Muscle of leg (tissue), 11 donors: ENCODE measurements around the gene RNF151. TPM values are rescaled to one million over a fixed set of nuclear protein-coding genes. Genes with fewer than 3 reads are reported as not detected.
"Not testable (repeated sequence)": the region's sequence is repeated elsewhere in the genome, so short reads cannot be mapped to it uniquely, and the experiment has no call there.

Source experiments
- DNase-seq: peaks from one replicate; pipeline ENCODE4 v3.0.0; 2013
- H3K27ac ChIP-seq: one replicate; pipeline ENCODE4 v1.5.1; 2013; ENCODE audit warnings: mild to moderate bottlenecking, low read length, control low read depth
- H3K27me3 ChIP-seq: one replicate; pipeline ENCODE4 v1.6.1; 2013; ENCODE audit warnings: low read length; ENCODE audit not compliant: control insufficient read depth, insufficient read depth
- H3K36me3 ChIP-seq: one replicate; pipeline ENCODE4 v1.6.1; 2013; ENCODE audit warnings: low read length; ENCODE audit not compliant: control insufficient read depth, insufficient read depth
- H3K4me1 ChIP-seq: one replicate; pipeline ENCODE4 v1.6.1; 2013; ENCODE audit warnings: low read length; ENCODE audit not compliant: control insufficient read depth, insufficient read depth
- H3K4me3 ChIP-seq: one replicate; pipeline ENCODE4 v1.5.1; 2013; ENCODE audit warnings: low read length, control low read depth
- H3K9me3 ChIP-seq: replicated peaks from 2 replicates; pipeline ENCODE4 v1.6.1; 2013; ENCODE audit warnings: low read depth, low read length; ENCODE audit not compliant: control insufficient read depth
- WGBS: methylation state at CpG from one replicate; pipeline ENCODE4 v1.1.5; 2013; ENCODE audit warnings: missing lambda C conversion rate; ENCODE audit not compliant: insufficient coverage; 5-methylcytosine and 5-hydroxymethylcytosine counted together
- polyA plus RNA-seq, 8 donors: library from polyadenylated mRNA; unstranded; fragments of 120-200 nt; gene quantifications; one replicate each; pipeline versions ENCODE4 v1.2.1 to v1.2.3, GENCODE V29; 2013; ENCODE audit warnings: inconsistent platforms in 1 of 8, low replicate concordance in 1 of 8; ENCODE audit not compliant: insufficient read length in 8 of 8, insufficient read depth in 1 of 8
- total RNA-seq: library from RNA; stranded (reverse); fragments of 120-200 nt; gene quantifications from one replicate; pipeline ENCODE4 v1.2.4, GENCODE V29; 2013

The RNF151 gene
- total and polyA plus RNA-seq, 9 donors, result not detected

GRCh38 chr16:1938316-1938715, 28.3 kb upstream of the RNF151 start:
- DNase-seq, result no peak
- Histone ChIP-seq H3K4me3 (no peak overlapping the region), H3K27me3 (peaks cover 3% of the 10 kb centered on the region), H3K9me3 (no peaks in the 10 kb centered on the region), H3K36me3 (peaks cover 37% of the 10 kb centered on the region), H3K4me1 (peaks cover 28% of the 10 kb centered on the region), H3K27ac (no peak overlapping the region)
- WGBS, result 91% methylated on average over 9 of the region's 10 CpGs

GRCh38 chr16:1938910-1939309, 27.7 kb upstream of the RNF151 start:
- H3K27me3 ChIP-seq, result no peaks in the 10 kb centered on the region
- no peaks in the 10 kb centered on the region for H3K9me3 ChIP-seq
- peaks cover 30% of the 10 kb centered on the region for H3K4me1 ChIP-seq
- DNase-seq, result no peak
- H3K27ac ChIP-seq, result no peak overlapping the region
- 93% methylated on average over 17 of the region's 17 CpGs for WGBS
- peaks cover 37% of the 10 kb centered on the region for H3K36me3 ChIP-seq
- H3K4me3 ChIP-seq, result no peak overlapping the region

GRCh38 chr16:1939833-1940232, 26.8 kb upstream of the RNF151 start:
- H3K27me3 ChIP-seq, H3K4me3 ChIP-seq, H3K27ac ChIP-seq, H3K9me3 ChIP-seq, DNase-seq: not testable (repeated sequence)
- Histone ChIP-seq H3K36me3 (peaks cover 37% of the 10 kb centered on the region), H3K4me1 (peaks cover 30% of the 10 kb centered on the region)
- WGBS, result 91% methylated on average over 5 of the region's 8 CpGs

- Histone ChIP-seq H3K9me3 (no peaks in the 10 kb centered on the region), H3K27me3 (no peaks in the 10 kb centered on the region), H3K4me1 (peaks cover 28% of the 10 kb centered on the region), H3K36me3 (peaks cover 37% of the 10 kb centered on the region), H3K4me3 (no peak overlapping the region), H3K27ac (peak overlapping the region; percentile 42)
- 89% methylated on average over 22 of the region's 23 CpGs for WGBS
- DNase-seq, result no peak
Observed at GRCh38 chr16:1940273-1941161, 26.1 kb upstream of the RNF151 start.

GRCh38 chr16:1941162-1942046, 25.3 kb upstream of the RNF151 start:
- no peak for DNase-seq
- H3K27ac ChIP-seq, result peak overlapping the region; percentile 78
- H3K4me3 ChIP-seq, result peak overlapping the region; percentile 93
- H3K36me3 ChIP-seq, result peaks cover 37% of the 10 kb centered on the region
- H3K27me3 ChIP-seq, result no peaks in the 10 kb centered on the region
- WGBS, result 79% methylated on average over 27 of the region's 30 CpGs
- H3K4me1 ChIP-seq, result peaks cover 27% of the 10 kb centered on the region
- H3K9me3 ChIP-seq, result no peaks in the 10 kb centered on the region

GRCh38 chr16:1942047-1942809, 24.4 kb upstream of the RNF151 start:
- H3K36me3 ChIP-seq, result peaks cover 31% of the 10 kb centered on the region
- H3K4me1 ChIP-seq, result peaks cover 32% of the 10 kb centered on the region
- peak; percentile 42 for DNase-seq
- 24% methylated on average over 12 of the region's 17 CpGs for WGBS
- H3K4me3 ChIP-seq, result peak overlapping the region; percentile 93
- H3K9me3 ChIP-seq, result no peaks in the 10 kb centered on the region
- no peaks in the 10 kb centered on the region for H3K27me3 ChIP-seq
- peak overlapping the region; percentile 78 for H3K27ac ChIP-seq

GRCh38 chr16:1942810-1943726, 23.6 kb upstream of the RNF151 start, which contains the start of gene MSRB1:
Gene MSRB1 (minus strand): TSS chr16:1943199. CDS start chr16:1943156, 43 bp downstream.
- under 1% methylated on average over 64 of the region's 77 CpGs for WGBS
- peak within 1 kb of the TSS; percentile 93 for H3K4me3 ChIP-seq
- no peaks in the 10 kb centered on the region for H3K27me3 ChIP-seq
- H3K27ac ChIP-seq, result peak within 1 kb of the TSS; percentile 86
- peaks cover 23% of the 10 kb centered on the region for H3K36me3 ChIP-seq
- H3K9me3 ChIP-seq, result no peaks in the 10 kb centered on the region
- peaks cover 36% of the 10 kb centered on the region for H3K4me1 ChIP-seq
- DNase-seq, result peak; percentile 99

- peaks cover 9% of the 10 kb centered on the region for H3K36me3 ChIP-seq
- peaks cover 36% of the 10 kb centered on the region for H3K4me1 ChIP-seq
- no peak for DNase-seq
- H3K27me3 ChIP-seq, result no peaks in the 10 kb centered on the region
- no peaks in the 10 kb centered on the region for H3K9me3 ChIP-seq
- no peak overlapping the region for H3K4me3 ChIP-seq
- H3K27ac ChIP-seq, result no peak overlapping the region
- 81% methylated on average over 9 of the region's 21 CpGs for WGBS
Observed at GRCh38 chr16:1944612-1945199, 21.9 kb upstream of the RNF151 start.
